ENCODE measurements around the gene SPEM3. TPM values are rescaled to one million over a fixed set of nuclear protein-coding genes. Genes with fewer than 3 reads are reported as not detected.

SPEM3 gene
- total RNA-seq, 2 experiments from 2014 or later: not detected

GRCh38 chr17:7411427-7411750, 17.3 kb upstream of the SPEM3 start:
- DNase-seq (ENCODE audit: low spot score): no peak
- POLR2A ChIA-PET: no interaction called here
- H3K27ac ChIP-seq (ENCODE audit: low read depth, low read length, poor library complexity, severe bottlenecking): no peak overlapping the region
- no peak for TF ChIP-seq EZH2phosphoT487 (IDR thresholded peaks at IDR 0.05; ENCODE audit: borderline replicate concordance, low read depth, low read length)
- no peak for TF ChIP-seq CTCF (conservative IDR thresholded peaks at IDR 0.05; ENCODE audit: low read length)
- H3K9me3 ChIP-seq (ENCODE audit: low read length): no peaks in the 10 kb centered on the region
- CTCF ChIA-PET (ENCODE audit: unreplicated experiment): no interaction called here
- H3K9me2 ChIP-seq (ENCODE audit: insufficient read depth, low read length): no peaks in the 10 kb centered on the region
- H3K4me2 ChIP-seq (ENCODE audit: low read length): no peak overlapping the region
- BruUV-seq (replicated peaks): no TSS peak
- H2AFZ ChIP-seq (ENCODE audit: low read length): no peak overlapping the region
- no peaks in the 10 kb centered on the region for H4K20me1 ChIP-seq (ENCODE audit: insufficient read depth, low read length)
- intact Hi-C loops (cut with micrococcal nuclease; ENCODE audit: unreplicated experiment): no loop called here
- H3K4me1 ChIP-seq (ENCODE audit: insufficient read depth, low read length, poor library complexity, severe bottlenecking): no peaks in the 10 kb centered on the region
- H3K36me3 ChIP-seq (ENCODE audit: insufficient read depth, low read length): no peaks in the 10 kb centered on the region
- no peak overlapping the region for H3K4me3 ChIP-seq (ENCODE audit: low read depth, low read length, poor library complexity, severe bottlenecking)
- H3K79me2 ChIP-seq (ENCODE audit: insufficient read depth, low read depth, low read length): no peaks in the 10 kb centered on the region

- no peaks in the 10 kb centered on the region for H3K36me3 ChIP-seq (ENCODE audit: insufficient read depth, low read length)
- POLR2A ChIA-PET: no interaction called here
- intact Hi-C loops (cut with micrococcal nuclease; ENCODE audit: unreplicated experiment): no loop called here
- no peaks in the 10 kb centered on the region for H3K9me3 ChIP-seq (ENCODE audit: low read length)
- no peak overlapping the region for H2AFZ ChIP-seq (ENCODE audit: low read length)
- CTCF ChIA-PET (ENCODE audit: unreplicated experiment): no interaction called here
- no peaks in the 10 kb centered on the region for H3K9me2 ChIP-seq (ENCODE audit: insufficient read depth, low read length)
- no peak overlapping the region for H3K4me2 ChIP-seq (ENCODE audit: low read length)
- DNase-seq (ENCODE audit: low spot score): no peak
- no TSS peak for BruUV-seq (replicated peaks)
- H3K4me1 ChIP-seq (ENCODE audit: insufficient read depth, low read length, poor library complexity, severe bottlenecking): no peaks in the 10 kb centered on the region
- no peak overlapping the region for H3K4me3 ChIP-seq (ENCODE audit: low read depth, low read length, poor library complexity, severe bottlenecking)
- H3K27ac ChIP-seq (ENCODE audit: low read depth, low read length, poor library complexity, severe bottlenecking): no peak overlapping the region
- no peaks in the 10 kb centered on the region for H3K79me2 ChIP-seq (ENCODE audit: insufficient read depth, low read depth, low read length)
- no peaks in the 10 kb centered on the region for H4K20me1 ChIP-seq (ENCODE audit: insufficient read depth, low read length)
- TF ChIP-seq EZH2phosphoT487 (IDR thresholded peaks at IDR 0.05; ENCODE audit: borderline replicate concordance, low read depth, low read length) (no peak), CTCF (conservative IDR thresholded peaks at IDR 0.05; ENCODE audit: low read length) (no peak)
Observed at GRCh38 chr17:7413346-7413985, 15.2 kb upstream of the SPEM3 start.

- Histone ChIP-seq H3K4me2 (ENCODE audit: low read length) (no peak overlapping the region), H3K9me3 (ENCODE audit: low read length) (no peaks in the 10 kb centered on the region), H3K4me1 (ENCODE audit: insufficient read depth, low read length, poor library complexity, severe bottlenecking) (no peaks in the 10 kb centered on the region), H3K9me2 (ENCODE audit: insufficient read depth, low read length) (no peaks in the 10 kb centered on the region), H3K27ac (ENCODE audit: low read depth, low read length, poor library complexity, severe bottlenecking) (no peak overlapping the region), H3K4me3 (ENCODE audit: low read depth, low read length, poor library complexity, severe bottlenecking) (no peak overlapping the region), H4K20me1 (ENCODE audit: insufficient read depth, low read length) (no peaks in the 10 kb centered on the region), H3K79me2 (ENCODE audit: insufficient read depth, low read depth, low read length) (no peaks in the 10 kb centered on the region), H2AFZ (ENCODE audit: low read length) (no peak overlapping the region), H3K36me3 (ENCODE audit: insufficient read depth, low read length) (no peaks in the 10 kb centered on the region)
- no peak for TF ChIP-seq CTCF (conservative IDR thresholded peaks at IDR 0.05; ENCODE audit: low read length)
- no peak for TF ChIP-seq EZH2phosphoT487 (IDR thresholded peaks at IDR 0.05; ENCODE audit: borderline replicate concordance, low read depth, low read length)
- intact Hi-C loops (cut with micrococcal nuclease; ENCODE audit: unreplicated experiment): no loop called here
- DNase-seq (ENCODE audit: low spot score): no peak
- no TSS peak for BruUV-seq (replicated peaks)
- CTCF ChIA-PET (ENCODE audit: unreplicated experiment): interaction anchor here (0.9 kb wide), 1 partner anchor 11 kb away, joined by 3 read pairs; the partner anchor contains the start of gene TMEM256
- POLR2A ChIA-PET: no interaction called here
Observed at GRCh38 chr17:7414837-7415236, 13.8 kb upstream of the SPEM3 start.
